ENCODE data around the gene PKMYT1. TPM values are rescaled to one million over a fixed set of nuclear protein-coding genes. Genes with fewer than 3 reads are reported as not detected.

The PKMYT1 gene
- total RNA-seq, 1 donor from 2014 or later = 125 TPM

DNA sequence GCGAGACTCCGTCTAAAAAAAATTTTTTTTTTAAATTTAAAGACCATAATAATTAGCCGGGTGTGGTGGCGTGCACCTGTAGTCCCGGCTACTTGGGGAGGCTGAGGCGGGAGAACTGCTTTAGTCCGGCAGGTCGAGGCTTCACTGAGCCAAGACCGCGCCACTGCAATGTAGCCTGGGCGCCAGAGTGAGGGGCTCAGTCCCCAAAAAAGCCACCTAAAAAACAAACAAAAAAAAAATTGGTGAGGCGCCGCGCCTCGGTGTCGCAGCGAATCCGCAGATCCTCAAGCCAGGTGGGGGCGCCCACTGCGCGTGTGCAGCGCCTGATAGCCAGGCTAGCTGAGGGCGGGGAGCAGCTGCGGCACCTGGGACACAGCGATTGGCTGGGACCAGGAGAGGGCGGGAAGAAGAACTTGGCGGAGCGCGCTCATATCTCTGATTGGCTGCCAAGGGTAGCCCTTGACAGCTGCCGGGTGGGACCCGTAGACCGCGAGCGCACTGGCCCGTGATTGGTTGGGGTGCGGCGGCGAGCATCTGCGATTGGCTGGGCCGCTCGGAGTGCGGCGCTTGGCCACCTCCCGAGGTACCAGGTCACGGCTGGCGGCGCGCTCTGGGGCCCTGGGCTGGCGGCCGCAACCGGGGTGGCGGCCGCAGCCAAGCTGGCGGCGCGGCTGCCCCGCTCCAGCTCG lies 23.5 kb upstream of the PKMYT1 start:
- intact Hi-C loops (cut with micrococcal nuclease) = loop anchor here (1.0 kb wide), 1 partner anchor 17 kb away; the partner anchor contains the start of gene TNFRSF12A

DNA sequence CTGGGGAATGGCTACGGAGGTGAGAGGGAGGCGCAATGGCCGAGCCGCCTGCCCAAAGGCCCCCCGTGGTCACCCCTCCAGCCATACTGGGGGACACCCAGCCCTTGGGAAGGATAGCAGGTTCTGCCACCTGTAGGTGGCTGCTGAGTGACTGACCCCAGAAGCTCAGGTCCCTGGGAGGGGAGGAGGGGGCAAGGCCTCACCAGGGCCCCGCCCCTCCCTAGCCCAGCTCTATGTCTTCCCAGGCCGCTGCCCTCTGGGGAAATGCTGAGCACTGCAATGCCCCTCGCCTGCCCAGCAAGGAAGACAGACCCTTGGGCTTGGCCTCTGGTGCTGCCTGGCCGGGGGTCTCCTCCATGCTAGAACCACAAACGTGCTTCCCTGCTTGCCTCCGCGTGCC lies 21.1 kb upstream of the PKMYT1 start:
- intact Hi-C loops (cut with micrococcal nuclease) = no loop called here

DNA sequence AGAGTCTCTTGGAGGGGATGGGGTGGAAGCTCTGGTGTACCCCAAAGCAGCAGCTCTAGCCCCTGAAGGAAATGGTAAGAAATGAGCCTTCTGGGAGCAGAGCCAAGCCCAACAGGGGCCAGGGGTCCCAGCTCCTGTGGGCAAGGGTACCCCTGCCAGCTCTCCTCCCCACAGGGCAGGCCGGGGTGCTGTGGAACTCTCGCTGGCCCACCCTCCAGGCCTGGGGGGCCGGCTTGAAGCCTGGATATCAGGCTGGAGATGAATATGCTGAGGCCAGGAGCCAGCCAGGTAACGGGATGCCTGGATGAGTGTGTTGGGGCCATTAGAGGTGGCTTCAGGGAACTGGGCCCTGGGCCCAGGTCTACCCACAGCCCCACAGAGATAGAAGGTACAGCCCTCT lies 20.3 kb upstream of the PKMYT1 start:
- intact Hi-C loops (cut with micrococcal nuclease) = no loop called here

DNA sequence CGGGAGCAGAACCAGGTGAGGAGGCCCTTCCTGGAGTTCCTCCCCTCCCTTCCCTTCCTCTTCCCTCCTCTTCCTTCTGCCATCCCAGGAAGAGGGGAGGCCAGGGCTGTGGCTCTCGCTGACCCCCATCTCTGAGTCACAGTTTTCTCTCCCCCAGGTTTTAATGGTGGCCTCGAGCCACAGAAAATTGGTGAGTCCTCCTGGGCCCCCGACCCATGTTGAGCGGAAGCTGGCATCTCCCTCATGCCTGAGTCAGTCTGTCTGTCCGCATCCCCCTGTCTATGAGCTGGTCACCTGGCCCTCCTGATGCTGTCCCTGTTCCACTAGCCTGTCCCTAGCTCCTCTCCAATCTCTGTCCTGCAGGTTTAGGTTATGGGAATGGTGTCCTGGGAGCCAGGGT lies 19.7 kb upstream of the PKMYT1 start:
- intact Hi-C loops (cut with micrococcal nuclease) = no loop called here

DNA sequence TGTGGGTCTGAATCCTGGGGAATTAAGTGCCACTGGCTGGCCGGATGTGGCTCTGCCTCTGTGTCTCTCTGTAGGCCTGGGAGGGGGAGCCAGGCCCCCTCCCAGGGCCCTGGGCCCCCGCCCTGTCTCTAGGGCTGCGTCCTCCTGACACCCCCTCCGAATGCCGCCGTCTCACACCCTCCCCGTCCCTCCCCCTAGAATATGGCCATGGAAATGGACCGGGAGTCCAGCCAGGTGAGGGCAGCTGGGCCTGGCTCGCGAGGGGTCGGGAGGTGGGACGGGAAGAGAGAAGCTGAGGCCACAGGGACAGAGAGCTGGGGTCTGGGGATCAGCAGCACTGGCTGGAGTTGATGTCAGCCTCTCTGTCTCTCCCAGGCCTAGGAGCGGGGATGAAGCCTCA lies 16.1 kb upstream of the PKMYT1 start:
- intact Hi-C loops (cut with micrococcal nuclease) = no loop called here

DNA sequence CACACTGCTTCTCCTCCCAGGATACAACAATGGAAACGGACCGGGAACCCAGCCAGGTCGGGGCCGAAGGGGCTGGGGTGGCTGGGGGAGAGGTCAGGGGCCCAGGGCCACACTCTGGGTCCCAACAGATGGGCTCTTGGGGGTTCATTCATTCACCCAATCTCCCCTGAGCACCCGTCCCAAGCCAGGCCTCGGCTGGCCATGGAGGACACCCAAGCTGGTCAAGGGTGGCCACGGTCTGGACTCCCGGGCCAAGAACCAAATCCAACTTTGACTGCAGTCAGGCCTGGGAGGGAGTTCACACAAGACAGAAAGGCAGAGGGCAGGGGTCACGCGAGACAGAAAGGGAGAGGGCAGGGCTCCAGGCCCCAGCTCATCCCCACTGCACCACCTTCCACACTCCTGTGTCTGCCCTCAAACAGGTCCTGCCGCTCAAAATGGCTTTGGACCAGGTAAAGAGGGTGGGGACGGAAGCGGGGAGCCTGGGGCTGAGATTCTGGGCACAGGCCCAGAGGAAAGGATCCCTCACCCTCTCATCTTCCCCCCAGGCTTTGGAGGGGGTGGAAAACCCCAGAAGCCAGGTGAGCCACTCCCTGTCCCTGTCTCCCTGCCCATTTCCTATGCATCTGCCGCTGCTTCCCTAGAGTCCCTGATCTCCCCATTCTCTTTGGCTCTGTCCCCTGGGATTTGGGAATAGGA lies 12.3 kb upstream of the PKMYT1 start:
- intact Hi-C loops (cut with micrococcal nuclease) = no loop called here

DNA sequence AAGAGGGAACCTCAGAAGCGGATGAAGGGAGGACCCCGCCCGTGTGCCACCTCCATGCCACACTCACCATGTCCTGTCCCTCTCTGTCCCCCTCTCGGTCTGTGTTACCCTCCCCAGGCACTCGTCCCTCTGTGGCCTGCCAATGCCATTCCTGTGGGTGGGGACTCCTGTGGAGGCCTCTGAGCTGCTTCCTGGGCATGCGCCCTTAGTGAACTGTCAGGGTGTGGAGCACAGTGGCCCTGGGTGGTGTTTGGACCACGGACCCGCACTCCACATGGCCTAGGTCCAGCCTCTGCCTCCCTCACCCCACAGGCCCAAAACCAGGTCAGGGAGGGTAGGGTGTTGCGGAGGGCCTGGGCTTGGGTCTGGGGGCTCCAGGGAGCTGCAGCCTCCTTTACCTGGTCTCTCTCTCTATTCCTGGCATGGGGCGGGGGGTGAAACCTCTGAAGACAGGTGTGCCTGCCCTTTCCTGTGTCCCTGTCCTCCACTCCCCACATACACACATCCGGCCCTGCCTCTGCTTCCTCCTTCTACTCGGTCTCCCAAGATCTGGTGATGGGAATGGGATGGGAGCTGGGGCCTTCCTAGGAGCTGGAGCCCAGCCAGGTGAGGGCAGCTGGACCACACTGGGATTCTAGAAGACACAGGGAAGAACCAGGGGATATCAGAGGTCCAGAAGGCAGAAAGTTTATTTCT lies 11.5 kb upstream of the PKMYT1 start:
- intact Hi-C loops (cut with micrococcal nuclease) = no loop called here

DNA sequence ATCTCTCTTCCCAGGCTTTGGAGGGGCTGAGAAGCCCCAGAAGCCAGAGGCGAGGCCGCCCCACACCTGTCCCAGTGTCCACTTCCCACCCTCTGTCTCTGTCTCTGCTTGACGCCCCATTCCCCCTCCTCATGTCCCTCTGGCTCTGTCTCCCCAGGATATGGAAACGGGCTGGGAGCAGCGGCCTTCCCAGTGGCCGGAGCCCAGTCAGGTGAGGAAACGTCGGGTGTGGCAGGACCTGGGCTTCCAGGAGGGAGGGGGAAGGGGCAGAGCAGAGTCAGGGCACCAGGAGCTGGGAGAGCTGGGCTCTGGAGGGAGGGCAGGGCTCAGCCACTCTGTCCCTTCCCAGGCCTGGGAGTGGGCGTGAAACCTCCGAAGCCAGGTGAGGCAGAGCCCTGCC lies 10.6 kb upstream of the PKMYT1 start:
- intact Hi-C loops (cut with micrococcal nuclease) = no loop called here

DNA sequence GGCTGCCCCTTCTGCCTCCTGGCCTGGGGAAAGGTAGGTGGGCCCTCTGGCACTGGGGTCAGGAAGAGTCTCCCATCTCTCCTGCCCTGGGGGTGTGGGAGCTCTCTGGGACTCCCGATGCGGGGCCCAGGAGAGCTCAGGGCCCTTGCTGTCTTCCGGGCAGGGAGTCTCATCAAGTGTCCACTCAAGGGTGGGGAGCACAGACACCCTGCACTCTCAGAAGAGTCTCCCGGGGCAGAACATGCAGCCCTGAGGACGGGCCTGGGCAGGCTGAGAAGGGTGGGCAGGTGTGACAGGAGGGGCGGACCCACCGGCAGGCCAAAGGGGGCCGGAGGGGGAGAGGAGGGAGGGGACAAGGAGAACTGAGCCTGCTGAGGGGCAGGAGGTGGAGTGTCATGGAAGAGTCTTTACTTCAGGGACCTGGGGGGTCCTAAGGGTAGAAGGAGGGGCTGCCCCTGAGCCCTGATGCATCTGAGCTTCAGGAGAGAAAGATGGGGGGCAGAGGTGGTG lies 8.4 kb upstream of the PKMYT1 start:
- intact Hi-C loops (cut with micrococcal nuclease) = no loop called here

DNA sequence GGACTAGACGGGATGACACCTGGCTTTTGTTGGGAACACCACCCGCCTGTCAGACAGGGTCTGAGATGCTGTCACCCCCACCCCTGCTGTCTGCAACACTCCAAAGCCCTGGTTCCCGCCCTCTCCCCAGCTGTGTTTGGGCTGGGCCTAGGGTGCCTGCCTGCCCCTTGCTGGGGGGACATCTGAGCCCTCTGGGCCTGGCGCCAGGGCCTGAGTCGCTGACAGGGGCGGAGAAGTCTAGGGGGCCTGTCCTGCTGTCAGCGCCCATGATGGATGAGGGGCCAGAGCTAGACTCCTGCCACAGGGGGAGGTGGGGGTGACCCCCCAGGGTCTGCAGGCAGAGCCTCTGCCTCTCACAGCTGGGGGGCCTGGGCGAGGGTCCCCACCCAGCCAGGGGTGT lies 7.6 kb upstream of the PKMYT1 start:
- intact Hi-C loops (cut with micrococcal nuclease) = no loop called here

DNA sequence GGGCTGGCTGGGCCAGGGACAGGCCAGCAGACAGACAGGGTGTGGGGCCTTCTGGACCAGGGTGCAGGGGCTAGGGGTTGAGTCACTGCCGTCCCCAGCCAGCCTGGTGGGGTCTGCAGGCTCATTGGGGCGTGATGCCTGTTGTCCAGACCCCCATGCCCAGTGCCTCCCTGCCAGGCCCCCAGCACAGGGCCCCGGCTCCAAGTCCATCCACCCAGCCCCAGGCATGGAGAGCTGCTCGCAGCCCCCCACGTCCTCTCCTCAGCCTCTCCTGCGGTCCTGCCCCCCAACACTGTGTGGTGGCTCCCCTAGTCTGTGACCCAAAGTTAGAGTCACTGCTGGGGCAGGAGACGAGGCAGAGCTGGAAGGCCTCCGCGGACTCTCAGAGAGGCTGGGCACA lies 7.0 kb upstream of the PKMYT1 start:
- intact Hi-C loops (cut with micrococcal nuclease) = no loop called here

DNA sequence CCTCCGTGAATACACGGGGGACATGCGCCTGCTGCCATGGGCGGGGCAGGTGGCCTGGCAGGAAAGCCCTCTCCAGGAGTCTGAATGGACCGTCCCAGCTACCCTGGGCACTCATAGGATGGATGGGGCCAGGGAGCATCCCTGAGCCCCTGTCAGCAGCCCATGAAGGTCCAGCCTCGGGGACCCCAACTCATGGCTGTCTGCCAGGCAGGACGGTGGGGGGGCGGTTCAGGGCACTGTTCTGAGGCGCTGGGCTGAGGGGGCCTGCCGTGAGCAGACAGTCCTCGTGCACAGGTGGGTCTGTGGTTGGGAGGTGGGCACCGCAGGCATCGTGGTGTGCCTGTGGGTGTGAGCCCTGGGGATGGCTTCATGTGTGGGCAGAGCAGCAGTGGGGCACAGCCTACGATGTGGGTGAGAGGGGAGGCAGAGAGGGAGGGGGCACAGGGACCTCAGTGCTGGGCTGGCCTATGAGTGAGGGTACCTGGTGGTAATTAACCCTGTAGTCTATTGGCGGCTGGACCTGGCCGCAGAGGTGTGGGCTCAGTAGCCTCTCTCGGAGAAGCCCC lies 6.5 kb upstream of the PKMYT1 start:
- intact Hi-C loops (cut with micrococcal nuclease) = no loop called here

DNA sequence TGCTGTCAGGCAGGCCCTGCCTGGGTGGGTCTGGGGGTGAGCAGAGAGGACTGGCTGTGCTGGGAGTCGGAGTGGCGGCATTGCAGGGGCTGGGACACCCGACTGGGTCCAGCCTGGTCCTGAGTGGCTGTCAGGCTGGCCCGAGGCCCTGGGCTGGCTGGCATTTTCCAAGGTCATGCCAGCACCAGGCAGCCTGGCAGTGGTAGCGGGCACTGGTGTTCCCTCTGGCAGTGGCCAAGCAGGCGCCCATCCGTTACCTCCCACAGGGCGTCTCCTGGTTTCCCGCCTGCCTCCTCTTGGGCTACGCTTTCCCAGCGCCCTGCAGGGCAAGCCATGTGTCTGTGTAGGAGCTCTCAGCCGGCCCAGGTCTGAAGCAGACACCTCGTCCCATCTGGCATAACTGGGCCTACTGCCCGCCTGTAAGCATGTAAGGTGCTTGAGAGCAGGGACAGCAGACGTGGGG lies 5.7 kb upstream of the PKMYT1 start:
- intact Hi-C loops (cut with micrococcal nuclease) = no loop called here

DNA sequence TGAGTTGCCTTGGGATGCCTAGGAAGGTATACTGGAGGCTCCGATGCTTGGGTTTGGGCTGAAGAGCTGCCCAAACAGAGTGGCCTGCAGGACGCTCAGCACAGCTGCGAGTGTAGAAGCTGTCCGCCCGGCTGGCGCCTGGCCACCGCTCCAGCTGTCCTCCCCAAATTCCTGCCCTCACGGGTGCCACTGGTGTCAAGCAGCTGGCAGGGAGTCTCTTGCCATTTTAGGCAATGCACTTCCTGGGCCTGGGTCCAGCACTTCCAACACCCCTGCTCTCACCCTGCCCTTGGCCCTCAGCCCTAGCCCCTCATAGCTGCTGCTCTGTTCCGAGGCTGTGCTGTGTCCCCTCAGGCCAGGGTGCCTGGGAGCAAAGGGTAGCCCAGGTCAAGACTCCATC lies 5.2 kb upstream of the PKMYT1 start:
- intact Hi-C loops (cut with micrococcal nuclease) = no loop called here

DNA sequence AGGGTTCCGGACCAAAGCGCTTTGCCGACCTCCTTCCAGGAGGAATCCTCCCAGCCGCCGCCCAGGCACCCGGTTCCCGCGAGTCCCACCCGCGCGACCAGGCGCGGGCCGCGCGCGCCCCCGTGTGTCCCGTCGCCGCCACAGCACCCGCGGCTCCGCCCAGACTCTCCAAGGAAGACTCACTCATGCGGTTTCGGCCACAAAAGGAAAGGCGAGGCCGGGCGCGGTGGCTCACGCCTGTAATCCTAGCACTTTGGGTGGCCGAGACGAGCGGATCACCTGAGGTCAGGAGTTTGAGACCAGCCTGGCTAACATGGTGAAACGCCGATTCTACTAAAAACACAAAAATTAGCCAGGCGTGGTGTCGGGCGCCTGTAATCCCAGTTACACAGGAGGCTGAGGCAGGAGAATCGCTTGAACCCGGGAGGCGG lies 3.5 kb upstream of the PKMYT1 start:
- intact Hi-C loops (cut with micrococcal nuclease) = loop anchor here (5.0 kb wide), 1 partner anchor 76 kb away; no protein-coding TSS in a partner anchor

DNA sequence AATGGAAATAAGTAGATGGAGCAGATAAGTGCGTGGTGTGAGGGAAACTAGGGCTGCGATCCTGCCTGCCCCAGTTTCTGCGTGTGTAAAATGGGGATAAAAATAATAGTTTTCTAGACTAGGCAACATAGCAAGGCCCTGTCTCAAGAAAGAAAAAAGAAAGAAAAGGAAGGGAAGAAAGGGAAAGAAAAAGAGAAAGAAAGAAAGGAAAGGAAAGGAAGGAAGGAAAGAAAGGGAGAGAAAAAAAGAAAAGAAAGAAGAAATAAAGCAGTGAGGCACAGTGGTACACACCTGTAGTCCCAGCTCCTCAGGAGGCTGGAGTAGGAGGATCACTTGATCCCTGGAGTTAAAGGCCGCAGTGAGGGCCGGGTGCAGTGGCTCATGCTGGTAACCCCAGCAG lies 2.2 kb upstream of the PKMYT1 start:
- intact Hi-C loops (cut with micrococcal nuclease) = loop anchor here (5.0 kb wide), 1 partner anchor 75 kb away; no protein-coding TSS in a partner anchor

DNA sequence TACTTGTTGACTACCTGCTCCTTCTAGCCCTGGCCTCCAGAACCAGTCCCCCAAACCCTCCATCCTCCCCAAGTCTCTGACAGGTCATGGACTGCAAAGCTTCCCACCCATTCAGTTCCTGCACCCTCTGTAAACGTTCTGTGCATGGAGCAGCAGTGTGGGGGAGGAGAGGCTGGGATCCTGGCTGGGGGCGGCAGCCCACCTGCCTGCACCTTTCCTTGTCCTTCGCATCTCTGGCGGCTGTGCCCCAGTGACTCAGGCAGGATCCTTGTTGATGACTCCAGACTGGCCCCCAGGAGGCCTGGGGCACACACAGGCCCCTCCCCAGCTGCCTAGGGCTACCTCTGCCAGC lies 1.6 kb upstream of the PKMYT1 start:
- intact Hi-C loops (cut with micrococcal nuclease) = loop anchor here (5.0 kb wide), 1 partner anchor 75 kb away; no protein-coding TSS in a partner anchor

DNA sequence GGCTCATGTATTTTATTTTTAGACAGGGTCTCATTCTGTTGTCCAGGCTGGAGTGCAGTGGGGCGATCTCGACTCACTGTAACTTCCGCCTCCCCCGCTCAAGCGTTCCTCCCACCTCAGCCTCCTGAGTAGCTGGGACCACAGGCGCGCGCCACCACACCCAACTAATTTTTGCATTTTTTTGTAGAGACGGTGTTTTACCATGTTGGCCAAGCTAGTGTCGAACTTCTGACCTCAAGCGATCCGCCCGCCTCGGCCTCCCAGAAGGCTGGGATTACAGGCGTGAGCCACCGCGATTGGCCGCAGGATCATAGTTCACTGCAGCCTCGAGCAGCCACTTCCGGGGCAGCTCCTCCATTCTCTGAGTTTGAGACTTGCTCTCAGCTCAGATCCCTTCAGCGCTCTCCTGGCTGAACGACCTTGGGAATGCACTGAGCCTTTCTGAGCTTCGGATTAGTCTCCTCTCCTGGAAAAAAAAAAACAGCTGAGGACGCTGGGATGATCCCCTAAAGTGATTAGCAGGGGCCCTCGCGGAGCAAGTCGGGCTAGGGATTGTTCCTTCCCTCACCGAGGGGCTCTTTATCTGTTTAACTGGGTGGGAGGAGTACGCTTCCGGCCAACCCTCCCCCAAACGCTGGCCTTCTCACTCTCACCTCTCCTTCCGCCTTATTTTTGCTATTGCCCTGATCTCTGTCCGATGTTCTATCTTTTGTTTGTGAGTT lies 1.1 kb upstream of the PKMYT1 start:
- intact Hi-C loops (cut with micrococcal nuclease) = loop anchor here (5.0 kb wide), 1 partner anchor 74 kb away; no protein-coding TSS in a partner anchor

DNA sequence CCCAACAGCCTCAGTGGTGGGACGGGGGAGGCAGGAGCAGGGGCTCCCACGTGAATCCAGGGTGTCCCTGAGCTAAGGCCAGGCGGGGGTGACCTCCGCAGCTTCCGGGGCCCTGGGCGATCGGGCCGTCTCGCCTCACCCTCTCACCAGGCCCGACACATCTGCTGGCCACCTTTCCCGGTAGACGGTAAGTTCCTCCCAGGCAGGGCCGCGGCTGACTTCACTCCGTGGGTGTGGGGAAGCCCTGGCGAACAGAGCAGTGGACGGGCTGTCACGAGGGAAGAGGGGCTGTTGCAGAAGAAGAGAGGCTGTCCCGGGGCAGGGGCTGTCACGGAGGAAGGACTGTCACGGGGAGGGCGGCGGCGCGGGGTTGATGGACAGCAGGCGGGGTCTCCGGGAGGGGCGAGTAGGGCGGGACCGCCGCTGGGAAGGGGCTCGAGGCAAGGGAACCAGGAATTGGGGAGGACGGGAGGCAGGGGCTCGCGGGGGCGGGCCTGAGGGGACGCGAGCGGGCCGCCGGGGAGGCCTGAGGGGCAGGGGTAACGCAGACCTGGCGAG lies 498 bp downstream of the PKMYT1 start:
- intact Hi-C loops (cut with micrococcal nuclease) = loop anchor here (1.0 to 5.0 kb wide), 2 partner anchors 9 to 72 kb away; no protein-coding TSS in a partner anchor

DNA sequence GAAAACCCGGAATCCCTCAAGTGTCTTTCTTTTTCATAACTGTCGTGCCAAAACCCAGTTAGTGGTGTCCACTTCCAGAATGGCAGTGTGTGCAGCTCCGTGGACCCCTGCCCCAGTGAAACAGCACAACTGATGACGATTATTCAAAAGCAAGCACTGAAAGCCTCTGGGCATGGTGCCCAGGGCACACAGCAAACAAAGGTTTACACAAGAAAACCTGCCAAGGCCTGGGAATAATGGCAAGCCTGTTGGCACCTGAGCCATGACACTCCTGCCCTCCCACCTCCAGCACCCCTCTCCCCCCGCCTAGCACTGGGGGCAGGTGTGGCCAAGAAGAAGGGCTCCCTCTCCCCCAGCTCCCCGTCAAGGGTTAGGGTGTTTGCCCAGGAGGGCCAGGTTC lies 2.8 kb downstream of the PKMYT1 start:
- intact Hi-C loops (cut with micrococcal nuclease) = no loop called here

DNA sequence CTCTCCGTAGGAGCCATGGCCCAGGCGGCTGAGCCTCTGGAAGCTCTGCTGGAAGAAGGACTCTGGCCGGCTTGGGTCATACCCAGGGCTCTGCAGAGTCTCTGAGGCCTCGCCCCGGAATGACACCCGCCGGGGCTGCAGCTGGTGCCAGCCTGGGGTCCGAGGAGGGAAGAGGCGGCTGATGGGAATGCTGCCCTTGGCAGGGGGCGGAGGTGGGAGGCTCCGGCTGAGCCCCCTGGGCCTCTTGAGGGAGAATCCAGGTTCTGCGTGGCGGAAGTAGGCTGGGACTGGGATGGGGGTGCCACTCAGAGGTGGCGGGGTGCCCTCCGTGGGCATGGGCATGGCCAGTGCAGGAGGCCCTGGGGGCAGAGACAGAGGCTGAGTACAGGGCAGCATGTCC lies 3.6 kb downstream of the PKMYT1 start:
- intact Hi-C loops (cut with micrococcal nuclease) = no loop called here

Measured in T-helper 2 cell treated with Interferon-gamma antibody and Interleukin-4, amounts not matched to agents 100 ng/mL and 5 ng/mL, for 36 hours (primary cell).